ENCODE data around the gene RSPH10B.
"Not testable (repeated sequence)": the region's sequence is repeated elsewhere in the genome, so short reads cannot be mapped to it uniquely, and the experiment has no call there.

Gene RSPH10B

DNA sequence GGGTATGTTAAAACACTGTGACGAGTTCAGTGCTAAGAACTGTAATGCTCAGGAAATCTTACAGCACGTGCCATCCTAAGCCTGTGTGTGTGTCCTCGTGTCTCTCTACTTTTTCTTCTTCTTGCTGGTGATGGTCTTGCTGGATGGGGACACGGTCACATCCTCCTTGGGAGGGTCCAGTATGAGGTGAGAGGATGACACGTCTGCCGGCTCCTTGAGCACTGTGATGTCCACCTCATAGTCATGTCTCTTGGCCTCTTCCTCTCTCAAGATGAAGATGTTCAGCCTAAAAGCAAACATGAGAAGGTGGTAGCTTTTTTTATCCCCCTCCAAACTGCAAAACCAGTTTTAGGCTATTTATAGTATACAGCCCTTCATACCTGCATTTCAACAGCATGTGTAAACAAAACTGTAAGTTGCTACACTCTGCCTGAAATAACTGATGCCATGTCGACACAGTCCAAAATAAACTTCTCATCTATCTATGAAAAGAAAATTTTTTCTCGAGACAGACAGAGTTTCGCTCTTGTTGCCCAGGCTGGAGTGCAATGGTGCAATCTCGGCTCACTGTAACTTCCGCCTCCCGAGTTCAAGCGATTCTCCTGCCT, 44.1 kb downstream of the RSPH10B start:
- DNase-seq, result not testable (repeated sequence)

DNA sequence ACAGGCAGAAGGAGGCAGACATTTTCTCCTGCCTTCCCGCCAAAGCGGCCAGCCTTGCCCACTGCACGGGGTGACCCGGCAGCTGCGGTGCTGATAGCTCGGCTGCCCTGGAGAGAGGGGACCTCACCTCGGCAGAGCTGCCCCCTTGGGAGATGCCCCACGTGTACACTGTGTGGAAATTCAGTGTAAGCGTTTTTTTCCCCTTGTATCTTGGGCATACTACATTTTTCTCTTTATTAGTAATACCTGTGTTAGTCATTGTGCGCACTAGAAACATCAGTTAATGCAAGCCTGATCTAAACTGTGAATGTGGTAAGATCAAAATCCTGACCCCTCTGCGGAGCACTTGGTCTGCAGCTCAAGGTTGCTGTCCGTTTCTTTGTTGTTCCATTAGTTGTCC, 45.9 kb downstream of the RSPH10B start:
- DNase-seq, result not testable (repeated sequence)

DNA sequence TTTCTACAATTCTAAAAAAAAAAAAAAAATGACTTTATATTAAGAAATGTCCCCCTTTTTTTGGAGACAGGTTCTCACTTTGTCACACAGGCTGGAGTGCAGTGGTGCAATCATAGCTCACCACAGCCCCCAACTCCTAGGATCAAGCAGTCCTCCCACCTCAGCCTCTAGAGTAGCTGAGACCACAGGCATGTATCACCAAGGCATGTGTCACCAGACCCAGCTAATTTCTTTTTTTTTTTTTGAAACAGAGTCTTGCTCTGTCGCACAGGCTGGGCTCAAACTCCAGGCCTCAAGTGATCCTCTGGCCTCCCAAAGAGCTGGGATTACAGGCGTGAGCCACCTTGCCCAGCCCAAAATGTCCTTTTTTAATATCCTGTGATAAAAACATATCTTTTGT, 46.3 kb downstream of the RSPH10B start:
- DNase-seq, result not testable (repeated sequence)

DNA sequence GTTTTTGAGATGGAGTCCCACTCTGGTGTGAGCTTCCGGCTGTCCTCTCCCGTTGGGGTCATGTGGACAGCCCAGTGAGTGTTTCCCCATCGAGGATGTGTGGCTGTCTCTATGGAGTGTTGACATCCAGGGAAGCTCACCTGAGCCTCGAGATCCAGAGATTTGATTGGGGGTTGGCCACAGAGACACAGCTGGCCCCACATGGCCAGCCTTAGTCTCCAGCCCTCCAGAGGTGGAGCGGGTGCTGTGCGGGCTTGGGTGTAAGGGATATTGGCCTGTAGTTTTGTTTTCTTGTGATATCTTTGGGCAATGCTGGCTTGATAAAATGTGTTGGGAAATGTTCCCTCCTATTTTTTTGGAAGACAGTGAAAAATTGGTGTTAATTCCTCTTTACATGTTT, 54.0 kb downstream of the RSPH10B start:
- DNase-seq, result not testable (repeated sequence)

DNA sequence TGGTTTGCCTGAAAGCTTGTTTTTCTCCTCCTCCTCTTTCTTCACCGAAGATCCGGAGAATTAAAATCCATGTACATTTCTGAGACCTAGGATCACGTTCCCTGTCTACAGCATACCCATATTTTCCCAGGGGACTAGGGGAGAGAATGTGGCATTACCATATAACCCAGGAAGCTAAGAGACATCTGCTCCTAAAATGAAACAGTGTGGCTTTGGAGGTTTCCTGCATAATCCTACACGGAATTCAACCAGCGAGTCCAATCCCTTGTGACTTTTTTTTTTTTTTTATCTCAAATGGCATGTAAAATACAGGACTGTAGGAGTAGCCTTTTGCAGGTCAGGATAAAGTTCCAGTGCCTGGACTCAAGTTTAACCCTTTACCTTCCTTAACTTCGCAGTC, 61.7 kb downstream of the RSPH10B start:
- not testable (repeated sequence) for DNase-seq

DNA sequence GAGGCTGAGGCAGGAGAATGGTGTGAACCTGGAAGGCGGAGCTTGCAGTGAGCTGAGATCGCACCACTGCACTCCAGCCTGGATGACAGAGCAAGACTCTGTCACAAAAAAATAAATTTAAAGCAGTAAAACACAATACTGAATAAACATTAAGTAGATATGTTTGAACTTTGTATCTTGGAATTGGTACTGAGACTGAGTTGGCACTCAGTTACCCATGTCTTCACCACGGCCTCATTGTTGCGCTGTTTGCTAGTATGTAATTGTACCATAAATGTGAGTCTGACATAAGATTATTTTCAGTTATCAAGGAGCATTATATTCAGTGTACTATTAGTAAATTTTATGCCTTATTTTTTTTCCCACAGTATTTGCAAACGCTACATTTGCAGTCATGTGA, 65.8 kb downstream of the RSPH10B start:
- DNase-seq, result not testable (repeated sequence)

DNA sequence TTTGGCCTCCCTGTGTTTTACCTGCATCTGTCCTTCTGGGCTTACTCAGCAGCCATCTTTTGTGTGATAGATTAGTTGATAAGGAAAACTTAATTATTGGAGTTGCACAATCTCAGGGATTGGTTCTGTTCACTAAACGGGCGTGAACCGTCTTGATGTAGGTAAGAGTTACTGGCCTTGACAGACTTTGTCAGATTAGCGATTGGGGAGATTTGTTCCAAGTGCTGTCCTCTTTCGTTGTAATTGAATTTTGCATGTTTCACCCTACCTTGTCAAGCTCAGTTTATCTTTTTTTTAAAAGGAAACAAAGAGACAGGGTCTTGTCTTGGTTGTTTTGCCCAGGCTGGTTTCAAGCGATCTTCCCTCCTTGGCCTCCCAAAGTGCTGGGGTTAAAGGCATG, 67.5 kb downstream of the RSPH10B start:
- DNase-seq, result not testable (repeated sequence)

DNA sequence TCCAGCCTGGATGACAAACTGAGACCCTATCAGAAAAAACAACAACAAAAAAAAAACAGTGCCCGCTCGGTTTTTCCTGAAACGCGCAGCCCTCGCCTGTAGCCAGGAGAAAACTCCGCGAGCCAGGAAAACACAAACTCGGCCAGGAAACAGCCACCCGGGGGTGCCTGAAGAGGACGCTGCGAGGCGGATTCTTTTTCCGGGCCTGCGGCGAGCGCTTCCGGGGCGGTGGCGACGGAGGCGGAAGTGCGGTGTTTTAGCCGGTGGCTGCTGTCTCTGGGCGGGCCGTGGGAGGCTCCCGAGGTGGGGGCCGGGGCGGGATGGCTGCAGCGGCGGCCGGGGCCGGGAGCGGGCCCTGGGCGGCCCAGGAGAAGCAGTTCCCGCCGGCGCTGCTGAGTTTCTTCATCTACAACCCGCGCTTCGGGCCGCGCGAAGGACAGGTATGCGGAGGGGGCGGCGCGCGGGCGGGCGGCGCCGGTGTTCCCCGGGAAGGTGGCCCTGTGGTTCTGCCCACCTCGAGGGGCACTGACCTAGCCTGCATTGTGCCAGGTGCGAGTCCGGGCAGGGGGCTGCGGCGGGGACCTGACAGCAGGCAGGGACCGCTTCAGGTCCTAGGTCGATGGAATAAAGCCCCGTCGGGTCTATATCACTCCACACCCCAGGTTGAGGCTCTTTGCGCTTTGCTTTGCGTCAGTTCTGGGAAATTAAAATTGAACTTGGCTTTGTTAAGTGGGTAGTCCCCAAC, 71.8 kb downstream of the RSPH10B start, which contains the start of gene CCZ1:
CCZ1 (plus strand) TSS at position 254 of the 745 bp plus-strand sequence; CDS start at position 321, 67 bp downstream.
- DNase-seq, result peak; percentile 61

DNA sequence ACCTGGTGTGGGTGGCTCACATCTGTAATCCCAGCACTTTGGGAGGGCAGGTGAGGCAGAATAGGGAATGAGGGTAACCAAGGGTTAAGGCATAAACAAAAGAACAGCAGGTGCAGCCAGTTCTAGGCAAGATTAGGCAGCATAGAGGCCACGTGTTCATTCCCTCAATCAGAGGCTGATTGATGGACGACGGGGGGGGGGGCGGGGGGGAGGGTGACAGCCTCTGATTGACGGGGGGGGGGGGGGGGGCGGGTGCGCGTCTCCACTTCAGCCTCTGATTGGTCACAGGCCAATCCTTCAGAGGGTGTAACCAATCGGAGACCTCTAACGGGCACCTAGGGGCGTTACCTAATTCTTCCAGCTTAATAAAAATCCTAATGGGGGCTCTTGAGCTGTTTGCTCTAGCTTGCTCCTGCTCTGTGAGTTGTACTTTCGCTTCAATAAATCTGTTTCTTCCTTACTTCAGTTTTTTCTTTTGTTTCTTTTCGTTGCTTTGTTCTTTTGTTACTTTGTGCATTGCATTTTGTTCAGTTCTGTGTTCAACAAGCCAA, 73.0 kb downstream of the RSPH10B start:
- DNase-seq, result not testable (repeated sequence)

DNA sequence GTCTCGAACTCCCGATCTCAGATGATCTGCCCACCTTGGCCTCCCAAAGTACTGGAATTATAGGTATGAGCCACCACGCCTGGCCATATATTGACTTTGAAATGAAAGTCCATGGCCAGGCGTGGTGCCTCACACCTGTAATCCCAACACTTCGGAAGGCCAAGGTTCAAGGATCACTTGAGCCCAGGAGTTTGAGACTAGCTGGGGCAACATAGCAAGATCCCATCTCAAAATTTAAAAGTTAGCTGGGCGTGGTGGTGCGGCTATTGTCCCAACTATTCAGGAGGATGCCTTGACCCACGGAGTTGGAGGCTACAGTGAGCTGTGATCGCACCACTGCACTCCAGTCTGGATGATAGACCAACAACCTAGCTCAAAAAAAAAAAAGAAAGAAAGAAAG, 78.0 kb downstream of the RSPH10B start:
- no peak for DNase-seq

DNA sequence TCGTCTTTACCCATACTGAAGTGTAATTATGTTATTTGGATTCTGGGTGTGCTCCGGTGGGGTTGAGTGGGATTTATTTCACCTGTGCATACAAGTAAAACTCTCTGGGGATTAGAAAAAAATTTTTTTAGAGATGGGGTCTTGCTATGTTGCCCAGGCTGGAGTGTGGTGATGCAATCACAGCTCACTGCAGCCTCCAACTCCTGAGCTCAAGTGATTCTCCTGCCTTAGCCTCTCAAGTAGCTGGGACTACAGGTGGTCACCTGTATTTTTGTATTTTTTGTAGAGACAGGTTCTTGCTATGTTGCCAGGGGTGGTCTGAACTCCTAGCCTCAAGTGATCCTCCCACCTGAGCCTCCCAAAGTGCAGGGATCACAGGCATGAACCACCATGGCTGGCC, 80.2 kb downstream of the RSPH10B start:
- not testable (repeated sequence) for DNase-seq

DNA sequence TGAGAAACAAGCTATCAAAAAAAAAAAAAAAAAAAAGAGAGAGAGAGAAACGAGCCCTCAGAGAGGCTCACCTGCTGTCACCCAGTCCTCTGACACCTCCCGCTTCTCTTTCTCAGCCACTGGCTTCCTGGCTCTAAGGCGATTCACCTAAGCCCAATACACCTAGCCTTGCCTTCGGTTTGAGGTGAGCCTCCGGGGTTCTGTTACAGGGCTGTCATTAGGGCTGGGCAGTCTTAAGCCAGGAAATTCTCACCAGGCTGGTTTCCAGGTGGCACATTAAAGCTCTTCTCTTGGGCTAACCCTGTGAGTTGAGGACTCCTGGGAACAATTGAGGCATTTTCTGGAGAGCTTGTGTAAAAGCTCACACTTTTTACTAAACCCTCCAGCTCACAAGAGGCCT, 82.5 kb downstream of the RSPH10B start:
- DNase-seq, result not testable (repeated sequence)

DNA sequence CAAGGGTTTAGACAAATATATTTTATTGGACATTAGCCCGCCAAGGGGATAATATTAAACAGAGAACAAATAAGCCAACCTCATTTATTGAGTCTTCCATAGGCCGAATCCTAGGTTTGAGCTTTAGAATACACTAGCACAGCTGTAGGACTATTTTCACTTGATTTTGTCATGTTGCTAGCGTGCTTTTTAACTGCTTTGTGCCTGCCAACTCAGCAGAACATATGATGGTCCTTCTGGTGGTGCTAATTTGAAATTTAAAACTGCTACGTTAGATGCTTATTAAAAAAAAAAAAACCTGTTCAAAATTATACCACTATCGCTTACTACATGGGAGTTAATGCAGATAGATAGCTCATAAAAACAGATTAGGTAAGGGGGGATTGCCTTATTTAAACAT, 86.1 kb downstream of the RSPH10B start:
- not testable (repeated sequence) for DNase-seq

DNA sequence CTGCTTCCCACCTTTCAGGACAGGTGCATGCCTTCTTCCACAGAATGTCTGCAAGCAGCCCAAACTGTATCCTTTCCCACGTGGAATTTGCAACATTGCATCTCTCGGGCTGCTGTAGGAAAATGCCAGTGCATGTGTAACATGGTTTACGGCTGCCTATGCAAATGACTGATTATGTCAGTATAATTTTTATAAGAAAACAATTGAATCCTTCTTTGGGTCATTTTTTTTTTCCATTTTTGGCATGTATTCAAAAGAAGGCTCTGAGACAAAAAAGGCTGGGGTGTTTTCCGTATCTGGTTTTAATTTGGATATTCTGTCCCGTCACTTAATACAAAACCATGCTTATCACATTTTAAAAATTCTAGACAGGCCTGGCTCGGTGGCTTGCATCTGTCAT, 90.4 kb downstream of the RSPH10B start:
- not testable (repeated sequence) for DNase-seq

DNA sequence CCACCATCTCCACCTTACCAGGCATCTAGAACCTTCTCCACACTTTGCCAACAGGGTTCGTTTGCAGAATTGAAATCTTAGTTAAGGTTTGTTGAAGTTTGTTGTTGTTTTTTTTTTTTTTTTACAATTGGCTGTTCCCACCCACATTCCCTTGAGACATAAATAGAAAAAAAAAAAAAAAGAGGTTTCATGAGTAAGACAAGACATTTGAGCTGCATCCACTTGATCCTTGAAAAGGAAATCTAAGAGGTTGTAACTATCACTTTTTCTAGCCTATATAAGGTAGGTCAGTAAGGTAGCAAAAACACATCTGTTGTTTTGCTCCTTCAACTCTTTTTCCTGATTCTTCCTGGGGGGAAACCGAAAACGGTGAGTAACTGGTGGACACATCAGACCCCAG, 90.9 kb downstream of the RSPH10B start:
- not testable (repeated sequence) for DNase-seq

All from fibroblast of skin of right quadriceps (primary cell).